GM12873 (cell line): Measurements from ENCODE around the gene PRKCA.
A peak's percentile ranks its signal among the peaks of the same experiment; 100 is the strongest.

Experiments
- TF ChIP-seq, protein P1 (sequence below): IDR thresholded peaks from 2 replicates; pipeline ENCODE4 v1.5.1; 2012; ENCODE audit warnings: low read depth, mild to moderate bottlenecking, moderate library complexity, low read length, control low read depth; ENCODE audit not compliant: insufficient read depth; ENCODE audit errors: missing control alignments

PRKCA gene

GRCh38 chr17:66712453-66712852, 410.0 kb downstream of the PRKCA start:
- TF ChIP-seq, protein P1, sequence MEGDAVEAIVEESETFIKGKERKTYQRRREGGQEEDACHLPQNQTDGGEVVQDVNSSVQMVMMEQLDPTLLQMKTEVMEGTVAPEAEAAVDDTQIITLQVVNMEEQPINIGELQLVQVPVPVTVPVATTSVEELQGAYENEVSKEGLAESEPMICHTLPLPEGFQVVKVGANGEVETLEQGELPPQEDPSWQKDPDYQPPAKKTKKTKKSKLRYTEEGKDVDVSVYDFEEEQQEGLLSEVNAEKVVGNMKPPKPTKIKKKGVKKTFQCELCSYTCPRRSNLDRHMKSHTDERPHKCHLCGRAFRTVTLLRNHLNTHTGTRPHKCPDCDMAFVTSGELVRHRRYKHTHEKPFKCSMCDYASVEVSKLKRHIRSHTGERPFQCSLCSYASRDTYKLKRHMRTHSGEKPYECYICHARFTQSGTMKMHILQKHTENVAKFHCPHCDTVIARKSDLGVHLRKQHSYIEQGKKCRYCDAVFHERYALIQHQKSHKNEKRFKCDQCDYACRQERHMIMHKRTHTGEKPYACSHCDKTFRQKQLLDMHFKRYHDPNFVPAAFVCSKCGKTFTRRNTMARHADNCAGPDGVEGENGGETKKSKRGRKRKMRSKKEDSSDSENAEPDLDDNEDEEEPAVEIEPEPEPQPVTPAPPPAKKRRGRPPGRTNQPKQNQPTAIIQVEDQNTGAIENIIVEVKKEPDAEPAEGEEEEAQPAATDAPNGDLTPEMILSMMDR, result no peak

GRCh38 chr17:66713533-66714042, 411.2 kb downstream of the PRKCA start:
- TF ChIP-seq, protein P1, result no peak

DNA sequence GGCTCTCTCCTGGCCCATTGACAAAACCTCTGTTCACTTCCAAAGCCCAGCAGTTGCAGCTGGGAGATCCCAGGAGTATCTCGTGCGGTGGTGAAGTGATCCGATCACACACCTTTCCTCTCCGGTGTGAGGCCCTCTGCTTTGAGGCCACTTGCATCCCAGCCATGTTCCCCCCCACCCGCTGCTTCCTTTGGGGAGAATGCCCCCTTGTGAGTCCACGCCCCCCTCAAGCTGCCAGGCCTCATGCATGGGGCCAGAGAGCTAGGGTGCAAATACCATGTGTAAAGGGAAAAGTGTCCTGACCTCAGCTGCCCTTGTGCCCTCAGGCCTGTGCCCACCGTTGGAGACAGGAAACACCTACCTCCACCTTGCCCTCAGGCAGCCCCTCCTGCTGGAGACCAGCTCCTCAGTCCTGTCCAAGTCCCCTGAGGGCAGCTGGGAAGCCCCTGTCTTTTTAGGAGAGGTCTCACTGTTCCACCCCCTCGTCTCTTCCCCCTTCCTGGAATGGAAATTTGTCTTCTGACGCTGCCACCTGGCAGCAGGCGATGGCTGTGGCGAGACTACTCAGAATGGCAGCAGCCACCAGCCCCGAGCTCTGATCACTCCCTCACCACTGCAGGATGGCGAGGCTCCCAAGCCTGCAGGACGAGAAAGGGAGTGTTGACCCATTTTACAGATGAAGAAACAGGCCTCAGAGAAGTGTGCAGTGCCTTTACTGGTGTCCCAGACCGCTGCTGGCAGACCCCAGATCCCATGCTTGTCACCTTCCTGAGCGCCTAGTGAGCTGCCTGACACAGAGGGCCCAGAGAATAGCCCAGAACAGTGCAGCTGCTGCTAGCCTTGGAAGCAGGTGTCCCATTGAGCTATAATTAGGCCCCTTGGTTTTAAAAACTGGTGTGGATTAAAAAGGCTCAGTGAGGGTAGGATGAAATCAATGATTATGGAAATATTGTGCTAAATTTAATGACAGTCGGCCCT, 411.9 kb downstream of the PRKCA start:
- TF ChIP-seq, protein P1, result no peak

GRCh38 chr17:66715076-66715675, 412.8 kb downstream of the PRKCA start:
- TF ChIP-seq, protein P1, result no peak

DNA sequence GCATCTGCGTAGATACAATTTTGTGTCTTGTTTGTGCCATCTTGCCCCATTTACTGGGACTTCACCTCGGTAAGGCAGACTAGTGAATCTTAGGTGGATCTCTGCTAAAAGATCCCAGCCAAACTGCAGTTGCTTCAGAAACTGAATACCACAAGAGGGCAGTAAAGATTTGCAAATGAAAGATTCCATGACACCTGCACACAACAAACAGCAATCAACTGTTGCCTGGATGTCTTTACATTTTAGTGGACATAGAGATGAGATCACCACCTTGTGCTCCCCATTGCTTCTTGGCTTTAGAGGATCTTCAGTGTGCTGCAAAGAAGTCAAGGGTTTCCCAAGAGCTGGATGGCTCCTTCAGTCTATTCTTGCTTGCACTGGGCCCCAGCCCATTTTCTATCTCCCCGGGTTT, 413.3 kb downstream of the PRKCA start:
- TF ChIP-seq, protein P1, result peak; percentile 69

- TF ChIP-seq, protein P1, result no peak
Measured at GRCh38 chr17:66716236-66717026, 414.0 kb downstream of the PRKCA start.
